Glutamatergic neuron (in vitro differentiated cells): Measurements from ENCODE around the gene SMIM14. TPM values are rescaled to one million over a fixed set of nuclear protein-coding genes. Genes with fewer than 3 reads are reported as not detected.

Source experiments
- DNase-seq: peaks from one replicate; pipeline ENCODE4 v3.0.0; 2022
- H3K27ac Mint-ChIP-seq: one replicate; pipeline ENCODE4 v1.8.0; 2020; ENCODE audit warnings: mild to moderate bottlenecking, mixed read lengths, inconsistent platforms; ENCODE audit not compliant: unreplicated experiment
- H3K27me3 Mint-ChIP-seq: one replicate; pipeline ENCODE4 v1.8.0; 2020; ENCODE audit warnings: mild to moderate bottlenecking, moderate library complexity, mixed read lengths, inconsistent platforms; ENCODE audit not compliant: unreplicated experiment
- H3K36me3 Mint-ChIP-seq: one replicate; pipeline ENCODE4 v1.8.0; 2020; ENCODE audit warnings: mild to moderate bottlenecking, mixed read lengths, inconsistent platforms; ENCODE audit not compliant: unreplicated experiment
- H3K4me1 Mint-ChIP-seq: one replicate; pipeline ENCODE4 v1.8.0; 2020; ENCODE audit warnings: mild to moderate bottlenecking, low read depth, mixed read lengths, inconsistent platforms; ENCODE audit not compliant: unreplicated experiment
- H3K4me3 Mint-ChIP-seq: one replicate; pipeline ENCODE4 v1.8.0; 2020; ENCODE audit warnings: mild to moderate bottlenecking, mixed read lengths, inconsistent platforms; ENCODE audit not compliant: unreplicated experiment
- H3K9me3 Mint-ChIP-seq: one replicate; pipeline ENCODE4 v1.8.0; 2020; ENCODE audit warnings: mild to moderate bottlenecking, moderate library complexity, mixed read lengths, inconsistent platforms; ENCODE audit not compliant: unreplicated experiment
- total RNA-seq: library from RNA; stranded (reverse); fragmentation: NEBNext Ultra II Directional; extraction: Animal tissue kit (Norgen Biotek cat#: 25700); gene quantifications from one replicate; pipeline ENCODE4 v1.2.1, GENCODE V29; 2021; ENCODE audit not compliant: unreplicated experiment
- TF ChIP-seq, protein P1 (sequence below): fragments of 200-600 bp; sonication (generic); IDR thresholded peaks from one replicate; pipeline ENCODE4 v1.5.0; 2021; ENCODE audit not compliant: partially characterized antibody, unreplicated experiment

SMIM14 gene
- total RNA-seq, 1 donor from 2014 or later: 27.1 TPM

- no peak for DNase-seq
- H3K27me3 Mint-ChIP-seq: no peaks in the 10 kb centered on the region
- TF ChIP-seq, protein P1, sequence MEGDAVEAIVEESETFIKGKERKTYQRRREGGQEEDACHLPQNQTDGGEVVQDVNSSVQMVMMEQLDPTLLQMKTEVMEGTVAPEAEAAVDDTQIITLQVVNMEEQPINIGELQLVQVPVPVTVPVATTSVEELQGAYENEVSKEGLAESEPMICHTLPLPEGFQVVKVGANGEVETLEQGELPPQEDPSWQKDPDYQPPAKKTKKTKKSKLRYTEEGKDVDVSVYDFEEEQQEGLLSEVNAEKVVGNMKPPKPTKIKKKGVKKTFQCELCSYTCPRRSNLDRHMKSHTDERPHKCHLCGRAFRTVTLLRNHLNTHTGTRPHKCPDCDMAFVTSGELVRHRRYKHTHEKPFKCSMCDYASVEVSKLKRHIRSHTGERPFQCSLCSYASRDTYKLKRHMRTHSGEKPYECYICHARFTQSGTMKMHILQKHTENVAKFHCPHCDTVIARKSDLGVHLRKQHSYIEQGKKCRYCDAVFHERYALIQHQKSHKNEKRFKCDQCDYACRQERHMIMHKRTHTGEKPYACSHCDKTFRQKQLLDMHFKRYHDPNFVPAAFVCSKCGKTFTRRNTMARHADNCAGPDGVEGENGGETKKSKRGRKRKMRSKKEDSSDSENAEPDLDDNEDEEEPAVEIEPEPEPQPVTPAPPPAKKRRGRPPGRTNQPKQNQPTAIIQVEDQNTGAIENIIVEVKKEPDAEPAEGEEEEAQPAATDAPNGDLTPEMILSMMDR: no peak
- peaks cover 1% of the 10 kb centered on the region for H3K4me1 Mint-ChIP-seq
- no peaks in the 10 kb centered on the region for H3K36me3 Mint-ChIP-seq
- H3K27ac Mint-ChIP-seq: no peak overlapping the region
- no peaks in the 10 kb centered on the region for H3K9me3 Mint-ChIP-seq
- H3K4me3 Mint-ChIP-seq: no peak overlapping the region
These were observed 7.0 kb downstream of the SMIM14 start for GRCh38 chr4:39631700-39632079.

DNA sequence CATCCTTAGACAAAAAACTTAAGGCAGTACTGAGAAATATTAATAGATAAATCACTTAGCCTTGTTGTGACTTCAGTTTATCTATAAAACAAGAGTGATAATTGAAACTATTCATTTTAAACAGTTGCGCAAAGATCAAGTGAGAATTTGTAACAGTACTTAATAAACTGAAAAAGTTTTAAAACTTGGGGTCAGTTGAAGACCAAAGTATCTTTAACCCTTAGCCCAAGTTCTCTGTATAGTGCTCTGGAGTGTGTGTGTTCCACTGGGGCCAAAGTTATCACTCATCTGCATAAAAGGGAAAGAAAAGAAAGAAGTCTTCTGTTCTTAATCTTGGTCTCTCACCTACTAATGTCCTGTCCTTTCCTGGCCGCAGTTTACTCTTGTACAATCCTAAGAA is 11.3 kb downstream of the SMIM14 start:
- H3K36me3 Mint-ChIP-seq: no peaks in the 10 kb centered on the region
- TF ChIP-seq, protein P1: no peak
- no peaks in the 10 kb centered on the region for H3K27me3 Mint-ChIP-seq
- H3K4me1 Mint-ChIP-seq: no peaks in the 10 kb centered on the region
- H3K9me3 Mint-ChIP-seq: no peaks in the 10 kb centered on the region
- no peak overlapping the region for H3K4me3 Mint-ChIP-seq
- no peak overlapping the region for H3K27ac Mint-ChIP-seq
- DNase-seq: no peak

GRCh38 chr4:39626913-39627312 is 11.8 kb downstream of the SMIM14 start:
- Mint-ChIP-seq H3K4me1 (no peaks in the 10 kb centered on the region), H3K4me3 (no peak overlapping the region), H3K36me3 (no peaks in the 10 kb centered on the region), H3K27ac (no peak overlapping the region), H3K9me3 (no peaks in the 10 kb centered on the region), H3K27me3 (no peaks in the 10 kb centered on the region)
- DNase-seq: no peak
- TF ChIP-seq, protein P1: no peak

GRCh38 chr4:39626261-39626660 is 12.4 kb downstream of the SMIM14 start:
- Mint-ChIP-seq H3K27me3 (no peaks in the 10 kb centered on the region), H3K36me3 (no peaks in the 10 kb centered on the region), H3K27ac (no peak overlapping the region), H3K4me3 (no peak overlapping the region), H3K9me3 (no peaks in the 10 kb centered on the region), H3K4me1 (no peaks in the 10 kb centered on the region)
- DNase-seq: no peak
- TF ChIP-seq, protein P1: no peak

GRCh38 chr4:39621582-39621981 is 17.1 kb downstream of the SMIM14 start:
- Mint-ChIP-seq H3K36me3 (no peaks in the 10 kb centered on the region), H3K4me1 (no peaks in the 10 kb centered on the region), H3K9me3 (no peaks in the 10 kb centered on the region), H3K4me3 (no peak overlapping the region), H3K27ac (no peak overlapping the region), H3K27me3 (no peaks in the 10 kb centered on the region)
- TF ChIP-seq, protein P1: no peak
- no peak for DNase-seq
